HG02884 (cell line): ENCODE data around the gene SKAP1.

ENCODE experiments used
- ATAC-seq: cut with Tn5 transposase; IDR thresholded peaks from one replicate; pipeline ENCODE4 v1.9.1; 2021; ENCODE audit warnings: mild to moderate bottlenecking, moderate library complexity; ENCODE audit not compliant: unreplicated experiment

SKAP1 gene

DNA sequence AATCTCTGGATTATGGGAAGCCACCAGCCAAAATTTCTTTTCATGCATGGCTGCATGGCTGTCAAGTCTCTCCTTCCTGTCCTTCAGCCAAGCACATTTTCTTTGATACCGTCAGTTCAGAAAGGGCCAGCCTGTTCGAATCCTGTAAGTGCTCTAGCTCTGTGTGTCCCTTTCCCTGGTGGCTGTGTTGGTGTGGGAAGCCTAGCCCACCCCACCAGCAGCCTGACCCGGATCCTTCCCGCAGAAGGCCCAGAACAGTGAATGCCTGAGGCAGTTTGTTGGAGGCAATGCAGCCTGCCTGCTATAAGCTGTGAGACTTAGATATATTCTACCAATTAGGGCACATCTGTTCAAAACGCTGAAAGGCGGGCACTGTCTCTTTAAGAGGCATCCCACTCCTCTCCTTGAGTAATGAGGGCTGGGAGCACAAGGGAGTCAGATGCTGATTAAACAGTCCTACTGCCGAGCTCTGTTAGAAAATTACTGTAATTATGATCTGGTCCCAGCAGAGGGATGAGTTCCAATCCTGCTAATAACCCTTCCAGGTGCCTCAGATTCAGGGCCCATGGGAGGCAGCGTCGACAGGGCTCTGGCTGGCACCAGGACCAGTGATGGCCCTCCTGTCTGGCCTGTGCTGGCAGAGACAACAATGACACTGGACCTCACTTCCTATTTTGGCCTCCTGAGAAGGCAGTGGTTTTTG lies 304.0 kb downstream of the SKAP1 start:
- ATAC-seq = no peak

- no peak for ATAC-seq
These were observed 306.1 kb downstream of the SKAP1 start for GRCh38 chr17:48123776-48124388.

DNA sequence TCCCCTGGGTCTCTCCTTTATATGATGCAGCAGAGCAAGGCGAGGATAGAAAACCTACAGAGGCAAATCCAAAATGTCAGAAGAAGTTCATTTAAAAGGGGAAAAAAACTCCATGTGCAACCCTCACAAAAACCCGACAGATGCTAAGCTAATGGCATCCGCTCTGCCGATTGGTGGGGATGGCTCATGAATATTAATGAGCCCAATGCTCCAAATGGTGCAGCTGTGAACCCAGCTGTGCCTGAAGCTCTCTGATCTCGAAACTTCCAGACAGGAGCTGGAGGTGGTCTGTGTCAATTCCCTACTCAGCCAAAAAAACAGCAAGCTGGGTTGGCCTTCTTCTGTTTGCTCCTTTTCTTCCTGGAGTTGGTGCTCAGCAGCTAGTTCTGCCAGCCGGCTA lies 306.9 kb downstream of the SKAP1 start:
- no peak for ATAC-seq

- ATAC-seq = no peak
These were observed 307.4 kb downstream of the SKAP1 start for GRCh38 chr17:48122665-48123045.

DNA sequence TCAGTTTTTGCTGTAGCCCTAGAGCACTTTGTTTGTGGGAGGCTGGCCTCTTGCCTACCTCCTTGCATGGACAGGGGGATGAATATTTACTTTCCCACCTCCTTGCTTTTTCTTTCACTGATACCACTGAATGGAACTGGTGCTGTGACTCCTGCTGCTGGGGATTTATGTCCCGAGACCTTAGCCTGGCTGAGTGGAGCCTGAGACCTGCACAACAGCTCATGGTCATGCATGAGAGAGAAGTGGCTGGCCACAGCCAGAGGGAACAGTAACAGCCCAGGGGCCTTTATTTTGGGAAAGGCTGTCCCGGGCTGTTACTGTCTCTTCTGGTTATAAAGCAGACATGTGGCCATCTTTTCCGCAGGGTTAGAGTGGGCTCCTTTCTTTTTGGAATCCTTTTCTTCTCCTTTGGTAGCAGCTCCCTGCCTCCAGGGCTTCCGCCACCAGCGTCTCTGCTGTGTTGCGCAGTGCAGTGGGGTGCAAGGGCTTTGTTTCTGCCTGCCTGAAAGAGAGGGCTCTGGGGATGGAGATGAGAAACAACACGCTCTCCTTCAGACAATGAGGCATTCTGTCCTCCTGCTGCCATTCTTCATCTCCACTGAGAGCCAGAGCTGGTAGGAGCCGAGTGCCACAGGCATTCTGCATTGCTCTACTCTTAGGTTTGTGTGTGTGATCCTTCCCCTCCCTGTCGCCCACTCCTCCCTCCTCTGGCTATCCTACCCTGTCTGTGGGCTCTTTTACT lies 307.9 kb downstream of the SKAP1 start:
- ATAC-seq = no peak

DNA sequence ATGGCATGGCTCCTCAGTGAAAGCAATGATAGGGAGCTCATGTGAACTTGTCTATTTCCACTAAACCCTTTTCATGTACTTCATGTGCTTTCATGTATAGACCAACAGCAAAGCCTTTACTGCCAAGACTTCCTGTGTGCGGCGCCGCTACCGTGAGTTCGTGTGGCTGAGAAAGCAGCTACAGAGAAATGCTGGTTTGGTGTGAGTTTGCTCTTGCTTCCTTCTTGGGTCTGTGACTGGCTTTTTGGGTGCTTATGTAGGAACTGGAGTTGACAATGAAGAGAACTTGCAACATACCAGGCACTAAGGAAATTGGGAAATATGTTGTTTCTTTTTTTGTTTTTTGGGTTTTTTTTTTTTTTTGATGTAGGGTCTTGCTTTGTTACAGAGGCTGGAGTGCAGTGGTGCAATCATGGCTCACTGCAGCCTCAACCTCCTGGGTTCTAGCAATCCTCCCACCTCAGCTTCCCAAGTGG lies 316.8 kb downstream of the SKAP1 start:
- no peak for ATAC-seq

DNA sequence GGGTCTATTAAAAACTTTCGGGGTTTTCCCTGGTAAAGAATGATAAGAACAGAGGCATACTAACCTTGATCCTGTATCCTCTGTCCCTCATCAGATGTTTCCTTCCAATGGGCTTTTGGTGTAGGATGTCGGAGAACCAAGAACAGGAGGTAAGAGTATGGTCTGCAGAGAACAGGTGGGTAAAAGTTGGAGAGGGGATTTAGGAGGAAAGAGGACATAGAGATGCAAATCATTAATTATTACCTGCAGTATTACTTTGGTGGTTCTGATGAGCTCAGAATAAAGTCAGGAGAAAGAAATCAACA lies 318.1 kb downstream of the SKAP1 start:
- ATAC-seq = no peak

- no peak for ATAC-seq
These were observed 319.3 kb downstream of the SKAP1 start for GRCh38 chr17:48110761-48111160.

GRCh38 chr17:48107137-48108055 lies 322.6 kb downstream of the SKAP1 start, which contains the start of gene SNX11:
TSS of gene SNX11 (plus strand) at chr17:48107766. CDS start at chr17:48112044, 4,278 bp downstream.
- peak; percentile 74 for ATAC-seq

DNA sequence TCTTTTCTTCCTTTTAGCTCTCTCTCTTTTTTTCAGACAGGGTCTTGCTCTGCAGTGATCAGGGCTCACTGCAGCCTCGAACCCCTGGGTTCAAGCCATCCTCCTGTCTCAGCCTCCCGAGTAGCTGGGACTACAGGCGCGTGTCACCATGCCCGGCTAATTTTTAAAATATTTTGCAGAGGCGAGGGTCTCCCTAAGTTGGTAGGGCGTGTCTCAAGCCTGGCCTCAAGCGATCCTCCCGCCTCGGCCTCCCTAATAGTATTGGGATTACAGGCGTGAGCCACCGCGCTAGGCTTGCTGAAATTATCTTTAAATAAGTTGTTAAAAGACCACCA lies 323.2 kb downstream of the SKAP1 start:
- no peak for ATAC-seq

- ATAC-seq = no peak
These were observed 325.6 kb downstream of the SKAP1 start for GRCh38 chr17:48104440-48104839.

GRCh38 chr17:48102798-48103715 lies 327.0 kb downstream of the SKAP1 start:
- ATAC-seq = no peak

DNA sequence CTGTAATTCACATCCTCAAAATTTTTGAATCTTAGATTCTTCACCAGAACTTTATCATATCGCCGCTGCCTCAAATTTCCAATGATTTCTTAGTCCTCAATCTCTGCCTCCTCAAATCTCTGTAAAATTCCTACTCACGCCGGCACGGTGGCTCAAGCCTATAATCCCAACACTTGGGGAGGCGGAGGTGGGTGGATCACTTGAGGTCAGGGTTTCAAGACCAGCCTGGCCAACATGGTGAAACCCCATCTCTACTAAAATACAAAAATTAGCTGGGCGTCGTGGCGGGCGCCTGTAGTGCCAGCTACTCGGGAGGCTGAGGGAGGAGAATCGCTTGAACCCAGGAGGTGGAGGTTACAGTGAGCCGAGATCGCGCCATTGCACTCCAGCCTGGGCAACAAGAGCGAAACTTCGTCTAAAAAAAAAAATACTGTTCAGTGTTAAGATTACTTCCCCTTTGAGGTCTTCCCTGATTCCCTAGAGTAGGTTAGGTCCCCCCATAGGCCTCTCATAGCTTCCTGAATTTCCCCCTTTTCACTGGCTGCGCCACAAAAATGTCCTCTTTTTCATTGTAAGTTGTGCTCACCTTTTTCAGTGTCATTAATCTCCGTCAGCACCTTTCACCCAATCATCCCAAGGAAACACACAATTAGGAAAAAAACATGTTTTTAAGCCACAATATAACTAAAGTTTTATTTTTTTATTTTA lies 327.8 kb downstream of the SKAP1 start:
- ATAC-seq = no peak

- peak; percentile 75 for ATAC-seq
These were observed 328.8 kb downstream of the SKAP1 start, which contains the start of gene CBX1 for GRCh38 chr17:48101012-48101720. TSS of gene CBX1 (minus strand) at chr17:48101478. CDS start at chr17:48077004, 24,474 bp downstream.

DNA sequence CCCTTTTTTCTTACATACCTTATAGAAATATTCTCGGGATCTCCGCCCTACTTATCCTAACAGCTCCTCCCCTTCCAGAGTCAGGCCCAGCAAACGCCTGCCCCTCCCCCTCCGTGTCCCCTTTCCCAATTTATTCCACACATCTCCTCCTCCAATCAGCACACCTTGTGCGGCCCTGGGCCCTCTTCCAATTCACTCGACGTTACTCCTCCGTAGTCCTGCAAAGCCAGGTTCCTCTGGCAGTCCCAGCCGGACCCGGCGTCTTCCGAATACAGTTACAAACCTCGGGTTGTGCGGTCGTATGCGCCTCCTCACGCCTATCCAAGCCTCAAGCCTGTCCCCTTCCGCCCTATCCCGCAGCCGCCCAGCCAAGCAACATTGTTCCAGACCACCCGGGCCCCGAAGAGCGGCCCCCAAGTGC lies 329.4 kb downstream of the SKAP1 start:
- ATAC-seq = peak; percentile 5

GRCh38 chr17:48100160-48100559 lies 329.9 kb downstream of the SKAP1 start:
- no peak for ATAC-seq

GRCh38 chr17:48095611-48096010 lies 334.4 kb downstream of the SKAP1 start:
- no peak for ATAC-seq

GRCh38 chr17:48093341-48094045 lies 336.5 kb downstream of the SKAP1 start:
- ATAC-seq = no peak
